HuH-7 (cell line): Measurements from ENCODE around the gene CNOT6.

Experiments
- DNase-seq: peaks from one replicate; pipeline ENCODE4 v3.0.0; 2011; ENCODE audit warnings: low spot score

CNOT6 gene

DNA sequence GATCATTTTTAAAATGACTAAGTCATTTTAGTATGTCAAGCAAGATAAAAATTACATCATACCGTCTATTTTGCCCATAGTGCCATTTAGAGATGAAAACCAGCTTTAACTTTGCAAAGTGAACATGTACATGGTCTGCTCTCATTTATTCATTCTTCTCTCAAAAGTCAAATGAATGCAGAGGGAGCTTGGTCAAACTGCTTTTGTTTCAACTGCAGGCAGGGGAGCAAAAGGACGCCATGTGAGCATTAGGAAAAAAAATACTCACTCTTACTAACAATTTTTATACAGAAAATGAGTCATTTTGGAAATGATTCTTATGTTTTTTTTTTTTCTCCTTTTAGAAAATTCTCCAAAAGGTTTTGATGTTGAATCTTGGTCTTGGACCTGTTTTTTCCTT, 81.4 kb downstream of the CNOT6 start:
- DNase-seq: no peak

DNA sequence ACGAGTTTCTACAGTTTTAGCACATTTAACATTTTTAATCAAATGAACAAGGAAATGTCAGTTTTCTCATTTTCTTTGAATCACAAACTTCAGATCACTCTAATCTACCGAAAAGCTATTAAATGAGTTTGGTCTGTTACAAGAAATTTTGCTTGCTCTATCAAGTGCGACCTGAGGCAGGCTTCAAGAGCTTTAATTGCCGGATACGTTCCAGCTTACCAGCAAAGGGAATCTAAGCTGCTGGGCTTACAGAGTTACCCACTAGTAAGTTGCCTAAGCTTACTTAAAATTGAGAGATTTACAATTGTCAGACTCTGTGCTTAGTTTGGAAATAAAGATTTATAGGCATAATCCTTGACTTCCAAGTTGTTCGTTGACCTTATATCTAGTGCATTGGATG, 86.5 kb downstream of the CNOT6 start:
- DNase-seq: no peak

DNA sequence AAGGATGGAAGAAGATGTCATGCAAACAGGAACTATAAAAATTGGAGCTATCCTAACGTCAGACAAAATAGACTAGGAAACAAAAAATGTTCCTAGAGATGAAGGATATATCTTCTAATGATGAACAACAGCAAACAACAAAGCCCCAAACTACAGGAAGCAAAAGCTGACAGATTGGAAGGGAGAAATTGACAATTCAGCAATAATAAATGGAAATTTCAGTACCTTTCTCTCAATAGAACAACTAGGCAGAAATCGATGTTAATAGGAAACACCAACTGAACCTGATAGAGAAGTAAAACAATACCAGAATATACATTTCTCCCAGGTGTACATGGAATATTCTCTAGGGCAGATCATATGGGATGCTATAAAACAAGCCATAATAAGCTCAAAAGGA, 89.6 kb downstream of the CNOT6 start:
- no peak for DNase-seq

DNA sequence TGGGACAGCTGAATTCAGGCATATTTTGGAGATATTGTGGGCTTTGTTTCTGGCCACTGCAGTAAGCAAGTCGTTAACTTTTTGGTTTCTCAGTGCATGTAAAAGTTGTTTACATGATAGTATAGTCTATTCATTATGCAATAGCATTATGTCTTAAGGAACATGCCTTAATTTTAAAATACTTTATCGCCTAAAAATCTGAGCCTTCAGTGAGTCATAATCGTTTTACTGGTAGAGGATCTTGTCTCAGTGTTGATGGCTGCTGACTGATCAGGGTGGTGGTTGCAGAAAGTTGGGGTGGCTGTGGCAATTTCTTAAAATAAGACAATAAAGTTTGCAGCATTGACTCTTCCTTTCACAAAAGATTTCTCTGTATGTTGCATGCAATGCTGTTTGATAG, 92.0 kb downstream of the CNOT6 start:
- DNase-seq: no peak

DNA sequence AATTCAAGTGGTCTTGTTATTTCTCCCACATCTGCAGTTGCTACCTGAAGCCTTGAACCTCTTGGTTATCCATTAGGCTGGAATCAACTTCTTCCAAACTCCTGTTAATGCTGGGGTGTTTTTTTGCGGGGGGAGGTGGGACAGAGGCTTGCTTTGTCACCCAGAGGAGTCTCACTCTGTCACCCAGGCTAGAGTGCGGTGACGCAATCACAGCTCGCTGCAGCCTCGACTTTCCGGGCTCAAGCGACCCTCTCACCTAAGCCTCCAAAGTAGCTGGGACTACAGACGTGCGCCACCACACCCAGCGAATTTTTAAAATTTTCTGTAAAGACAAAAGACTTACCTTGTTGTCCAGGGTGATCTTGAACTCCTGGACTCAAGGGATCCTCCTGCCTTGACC, 92.7 kb downstream of the CNOT6 start:
- no peak for DNase-seq

DNA sequence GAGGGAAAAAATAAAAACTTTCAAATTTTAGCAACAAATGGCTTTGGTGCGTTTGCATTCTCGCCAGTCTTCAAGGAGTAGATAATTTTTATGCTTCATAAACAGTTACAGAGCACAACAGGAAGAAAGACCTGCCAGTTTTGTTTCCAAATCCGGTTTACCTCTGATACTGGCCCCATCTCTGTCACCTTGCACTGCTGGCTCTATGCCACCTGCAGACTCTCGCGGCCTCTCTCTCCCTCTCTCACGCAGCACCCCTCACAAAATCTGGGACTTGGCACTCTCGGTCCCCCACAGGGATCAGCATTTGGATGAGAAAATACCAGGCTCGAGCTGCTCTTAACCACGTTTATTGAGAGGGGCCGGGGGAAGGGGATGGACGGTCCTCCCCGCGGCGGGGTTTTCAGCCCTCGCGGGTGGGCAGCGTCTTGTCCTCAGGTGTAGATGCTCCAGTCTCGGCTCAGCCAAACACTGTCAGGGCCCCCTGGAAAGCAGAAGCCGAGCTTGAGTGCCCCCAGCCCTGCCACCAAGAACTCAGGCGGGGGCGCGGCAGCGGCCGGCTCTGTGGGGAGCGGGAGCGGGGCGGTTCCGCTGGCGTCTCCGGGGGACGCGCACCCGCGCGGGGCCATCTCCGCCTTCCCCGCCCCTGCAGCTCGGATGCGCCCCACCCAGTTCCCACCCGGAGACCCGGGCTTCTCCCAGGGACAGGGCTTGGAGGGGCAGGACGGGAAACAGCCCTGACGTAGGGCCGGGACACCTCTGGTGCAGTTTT, 95.8 kb downstream of the CNOT6 start:
- DNase-seq: no peak

DNA sequence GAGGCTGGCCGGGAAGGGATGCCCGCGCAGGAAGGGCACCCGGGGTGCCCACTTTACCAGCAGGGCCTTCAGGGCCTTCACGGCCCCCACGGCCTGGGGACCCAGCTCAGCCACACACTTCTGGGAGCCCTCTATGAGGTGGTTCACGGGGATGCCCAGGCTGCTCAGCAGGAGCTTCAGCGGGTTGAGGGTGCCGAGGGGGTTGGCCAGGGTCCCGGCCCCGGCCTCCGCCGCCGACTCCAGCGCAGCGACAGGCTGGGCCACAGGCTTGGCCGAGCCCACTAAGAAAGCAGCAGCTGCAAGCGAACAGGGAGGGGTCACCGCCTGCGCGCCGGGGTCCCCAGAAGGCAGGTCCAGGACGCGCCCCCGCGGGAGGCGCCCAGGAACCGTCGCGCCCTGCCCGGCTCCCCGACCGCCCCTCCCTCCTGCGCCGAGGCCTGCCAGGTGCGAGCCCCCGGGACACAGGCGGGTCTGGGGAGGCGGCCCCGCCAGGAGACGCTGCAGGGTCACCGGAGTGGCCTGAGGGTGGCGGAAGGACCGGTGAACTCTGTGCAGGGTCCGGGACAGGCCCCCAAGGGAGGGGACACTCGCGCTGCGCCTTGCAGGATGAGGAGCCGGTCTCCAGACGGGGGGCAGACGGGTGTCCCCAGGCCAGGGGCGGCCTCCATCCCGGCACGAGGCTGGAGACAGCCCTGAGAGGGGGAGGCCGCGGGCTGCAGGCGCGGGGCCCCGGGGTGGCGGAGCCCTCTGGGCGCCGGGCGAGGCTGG, 96.5 kb downstream of the CNOT6 start:
- DNase-seq: no peak

DNA sequence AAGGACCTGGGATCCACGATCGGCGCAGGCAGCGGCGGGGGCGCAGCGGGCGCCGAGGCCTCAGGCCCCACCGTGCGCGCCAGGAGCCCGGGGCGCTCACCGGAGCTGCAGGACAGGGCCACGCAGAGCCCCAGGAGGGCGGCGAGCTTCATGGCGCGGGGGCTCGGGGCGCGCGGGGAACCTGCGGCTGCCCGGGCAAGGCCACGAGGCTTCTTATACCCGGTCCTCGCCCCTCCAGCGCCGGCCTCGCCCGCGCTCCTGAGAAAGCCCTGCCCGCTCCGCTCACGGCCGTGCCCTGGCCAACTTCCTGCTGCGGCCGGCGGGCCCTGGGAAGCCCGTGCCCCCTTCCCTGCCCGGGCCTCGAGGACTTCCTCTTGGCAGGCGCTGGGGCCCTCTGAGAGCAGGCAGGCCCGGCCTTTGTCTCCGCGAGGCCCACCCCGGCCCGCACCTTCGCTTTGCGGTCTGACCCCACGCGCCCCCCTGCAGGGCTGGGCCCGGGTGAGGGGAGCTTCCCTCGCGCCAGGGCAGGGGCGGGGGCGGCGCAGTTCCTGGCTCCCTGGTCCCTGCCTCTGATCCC, 97.2 kb downstream of the CNOT6 start, which contains the start of gene SCGB3A1:
Gene SCGB3A1, minus strand, starts transcription at position 189 of the 577 bp plus-strand sequence. Its CDS starts 37 bp downstream, at position 152.
- DNase-seq: no peak

DNA sequence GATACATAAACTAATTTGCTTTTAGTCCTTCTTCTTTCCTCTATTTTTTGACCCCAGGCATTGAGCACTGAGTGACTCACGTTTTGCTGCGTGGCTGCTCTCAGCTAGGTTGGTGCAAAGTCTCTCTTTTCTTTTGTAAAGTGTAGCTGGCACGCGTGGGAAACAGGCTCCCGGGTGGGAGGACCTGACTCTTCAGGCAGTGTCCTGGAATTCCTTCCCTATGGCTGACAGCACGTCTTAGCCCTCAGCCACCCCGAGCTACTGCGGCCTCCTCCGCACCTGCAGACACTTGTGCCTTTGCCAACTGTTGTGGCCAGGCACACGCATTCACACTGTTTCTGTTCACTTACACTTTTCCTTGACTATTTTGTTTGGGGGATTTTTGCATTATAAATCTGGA, 98.0 kb downstream of the CNOT6 start:
- DNase-seq: no peak

DNA sequence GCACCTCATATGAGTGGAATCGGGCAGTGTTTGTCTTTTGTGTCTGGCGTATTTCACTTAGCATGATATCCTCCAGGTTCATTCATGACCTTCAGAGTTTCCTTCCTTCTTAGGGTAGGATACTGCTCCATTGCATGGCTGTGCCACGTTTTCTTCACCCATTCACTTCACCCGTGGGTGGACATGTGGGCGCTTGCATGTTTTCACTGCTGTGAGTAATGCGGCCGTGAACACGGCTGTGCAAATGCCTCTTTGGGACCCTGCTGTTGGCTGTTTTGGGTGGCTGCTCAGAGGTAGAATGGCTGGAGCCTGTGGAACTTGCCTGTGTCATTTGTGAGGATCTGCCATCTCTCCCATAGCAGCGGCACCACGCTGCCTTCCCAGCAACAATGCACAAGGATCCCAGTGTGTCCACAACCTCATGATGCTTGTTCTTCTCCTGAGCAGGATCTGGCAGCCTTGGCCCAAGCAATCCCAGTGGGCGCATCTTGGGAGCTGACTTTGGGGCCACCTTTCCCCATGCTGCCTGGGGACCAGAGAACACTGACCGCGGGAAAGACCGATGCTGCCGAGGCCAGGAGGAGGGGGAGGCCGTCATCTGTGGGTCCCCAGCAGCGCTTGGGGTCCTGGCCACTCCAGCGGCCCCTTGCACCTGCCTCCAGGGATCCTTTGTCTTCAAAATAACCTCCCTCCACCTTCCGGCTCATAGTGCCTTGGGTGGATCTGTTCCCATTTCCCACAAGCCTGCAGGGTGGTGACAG, 99.4 kb downstream of the CNOT6 start:
- no peak for DNase-seq

DNA sequence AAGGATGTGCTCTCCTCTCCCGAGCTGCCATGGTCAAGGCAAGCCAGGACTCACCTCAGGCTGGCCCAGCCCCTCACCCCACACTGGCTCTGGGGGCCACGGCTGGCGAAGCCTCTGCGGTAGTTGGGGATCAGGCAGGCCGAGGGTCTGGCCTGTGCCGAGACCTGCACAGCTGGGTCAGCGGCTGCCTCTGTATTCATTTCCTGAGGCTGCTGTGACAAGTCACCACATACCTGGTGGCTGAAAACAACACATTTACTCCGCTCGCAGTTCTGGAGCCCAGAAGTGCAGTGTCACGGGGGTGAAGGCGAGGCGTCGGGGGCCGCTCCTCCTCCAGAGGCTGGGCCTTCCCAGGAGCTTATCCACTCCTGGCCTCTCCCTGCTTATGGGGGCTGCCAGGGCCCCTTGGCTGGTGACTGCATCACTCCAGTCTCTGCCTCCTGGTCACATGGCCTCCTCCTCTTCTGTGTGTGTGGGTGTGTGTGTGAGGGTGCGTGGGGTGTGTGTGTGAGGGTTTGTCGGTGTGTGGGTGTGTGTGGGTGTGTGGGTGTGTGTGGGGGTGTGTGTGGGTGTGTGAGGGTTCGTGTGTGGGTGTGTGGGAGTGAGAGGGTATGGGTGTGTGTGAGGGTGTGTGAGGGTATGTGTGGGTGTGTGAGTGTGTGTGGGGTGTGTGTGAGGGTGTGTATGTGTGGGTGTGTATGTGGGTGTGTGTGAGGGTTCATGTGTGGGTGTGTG, 100.3 kb downstream of the CNOT6 start:
- no peak for DNase-seq

DNA sequence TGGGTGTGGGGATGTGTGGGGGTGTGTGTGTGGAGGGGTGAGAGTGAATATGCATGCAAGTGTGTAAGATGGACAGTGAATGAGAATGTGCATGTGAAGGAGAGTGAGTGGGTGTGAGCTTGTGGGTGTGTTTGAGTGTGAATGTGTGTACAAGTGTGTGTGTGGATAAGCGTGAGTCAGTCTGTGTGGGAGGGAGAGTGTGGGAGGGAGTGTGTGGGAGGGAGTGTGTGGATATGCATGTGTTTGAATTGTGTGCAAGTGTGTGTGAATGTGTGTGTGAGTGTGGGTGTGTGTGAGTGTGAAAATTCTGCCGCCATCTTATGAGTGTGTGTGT, 100.8 kb downstream of the CNOT6 start:
- no peak for DNase-seq

DNA sequence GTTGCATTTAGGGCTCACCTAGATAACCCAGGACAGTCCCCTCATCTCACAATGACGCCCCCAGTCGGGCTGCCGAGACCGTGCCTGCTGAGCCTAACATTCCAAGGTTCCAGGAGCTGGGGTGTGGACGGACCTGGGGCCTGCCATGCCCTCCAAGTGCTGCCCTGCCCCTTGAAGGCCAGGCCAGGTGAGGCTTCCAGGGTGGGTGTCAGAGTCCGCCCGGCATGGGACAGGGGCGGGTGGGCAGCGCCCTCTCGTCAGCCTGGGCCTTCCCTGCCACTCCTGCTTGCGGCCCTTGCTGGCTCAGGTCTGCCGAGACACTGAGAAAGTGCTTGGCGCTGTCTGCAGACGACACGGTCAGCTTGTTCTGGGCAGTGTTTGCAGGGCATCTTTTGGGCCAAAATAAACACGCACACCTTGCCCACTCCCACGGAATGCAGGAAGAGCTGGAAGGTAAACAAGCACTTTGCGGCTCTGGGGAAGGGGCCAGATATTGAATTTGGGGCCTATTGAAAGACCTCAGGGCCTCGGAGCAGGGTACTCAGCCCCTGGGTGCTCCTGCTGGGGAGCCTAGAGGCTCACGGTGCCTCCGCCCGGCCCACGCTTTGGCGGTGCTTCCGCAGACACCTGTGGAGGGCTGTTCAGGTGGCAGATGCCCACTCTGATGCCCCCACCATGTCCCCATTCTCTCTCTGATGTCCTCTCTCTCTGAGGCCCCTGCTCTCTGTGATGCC, 101.4 kb downstream of the CNOT6 start:
- no peak for DNase-seq

DNA sequence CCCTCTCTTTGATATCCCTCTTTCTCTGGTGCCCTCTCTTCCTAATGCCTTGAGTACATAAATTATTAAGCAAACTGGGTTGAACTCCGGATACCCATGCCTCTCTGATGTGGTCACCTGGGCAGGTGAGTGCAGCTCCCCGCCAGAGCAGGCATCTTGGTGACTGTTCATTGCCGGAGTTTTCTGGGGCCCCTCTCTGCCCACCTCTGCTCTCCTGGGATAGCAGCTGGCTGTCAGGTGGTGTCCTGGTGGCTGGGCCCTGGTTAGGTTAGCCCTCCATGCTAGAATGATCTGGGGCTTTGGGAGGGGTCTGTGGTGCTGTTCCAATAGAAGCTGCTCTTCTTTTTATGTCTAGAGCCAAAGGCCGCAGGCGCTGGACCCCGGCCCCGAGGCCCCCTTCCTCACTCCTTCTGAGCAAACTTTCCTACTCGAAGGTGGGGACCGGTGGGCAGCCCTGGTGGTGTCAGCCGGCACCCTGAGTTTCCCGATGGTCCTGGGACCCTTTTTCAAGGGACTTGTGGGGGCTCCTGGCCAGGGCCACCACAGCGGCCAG, 102.0 kb downstream of the CNOT6 start:
- no peak for DNase-seq

DNA sequence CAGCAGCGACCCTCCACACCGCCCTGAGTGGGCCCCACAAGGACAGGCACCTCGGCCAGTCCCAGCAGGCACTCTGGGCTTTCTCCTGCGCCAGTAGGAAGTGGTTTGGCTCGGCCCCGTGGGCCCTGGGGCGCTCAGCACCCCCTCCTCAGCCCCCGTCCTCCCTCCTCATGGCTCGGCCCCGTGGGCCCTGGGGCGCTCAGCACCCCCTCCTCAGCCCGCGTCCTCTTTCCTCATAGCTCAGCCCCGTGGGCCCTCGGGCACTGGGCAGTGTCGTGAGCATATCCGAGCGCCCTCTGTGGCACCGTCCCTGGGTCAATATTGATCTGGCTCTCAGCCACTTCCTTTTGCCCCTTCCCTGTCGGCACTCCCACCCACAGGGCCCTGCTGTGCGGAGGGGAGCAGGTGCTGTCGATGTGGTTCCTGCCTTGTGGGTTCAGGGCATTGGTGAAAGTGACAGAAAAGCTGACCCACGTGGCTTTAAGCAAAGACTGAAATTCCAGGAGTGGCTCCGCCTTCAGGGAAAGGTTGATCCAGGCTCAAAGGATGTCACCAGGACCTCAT, 102.6 kb downstream of the CNOT6 start:
- no peak for DNase-seq

DNA sequence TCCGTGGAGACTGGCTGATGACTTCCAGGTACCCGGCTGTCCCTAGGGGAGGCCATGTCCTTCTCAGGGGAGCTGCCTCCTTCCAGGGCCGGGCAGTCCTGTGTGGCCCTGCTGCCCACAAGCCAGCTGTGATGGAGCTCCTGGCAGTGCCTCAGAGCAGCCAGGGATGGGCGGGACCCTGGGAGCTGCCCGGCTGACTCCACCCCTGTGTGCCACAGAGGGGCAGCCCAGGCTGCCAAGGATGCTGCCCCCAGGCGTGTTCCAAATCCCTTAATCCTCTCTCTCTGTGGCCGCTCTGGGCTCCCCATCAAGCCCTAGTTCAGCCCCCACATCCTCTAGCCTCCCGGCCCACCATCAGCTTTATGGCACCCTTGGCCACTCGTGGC, 104.1 kb downstream of the CNOT6 start:
- no peak for DNase-seq

DNA sequence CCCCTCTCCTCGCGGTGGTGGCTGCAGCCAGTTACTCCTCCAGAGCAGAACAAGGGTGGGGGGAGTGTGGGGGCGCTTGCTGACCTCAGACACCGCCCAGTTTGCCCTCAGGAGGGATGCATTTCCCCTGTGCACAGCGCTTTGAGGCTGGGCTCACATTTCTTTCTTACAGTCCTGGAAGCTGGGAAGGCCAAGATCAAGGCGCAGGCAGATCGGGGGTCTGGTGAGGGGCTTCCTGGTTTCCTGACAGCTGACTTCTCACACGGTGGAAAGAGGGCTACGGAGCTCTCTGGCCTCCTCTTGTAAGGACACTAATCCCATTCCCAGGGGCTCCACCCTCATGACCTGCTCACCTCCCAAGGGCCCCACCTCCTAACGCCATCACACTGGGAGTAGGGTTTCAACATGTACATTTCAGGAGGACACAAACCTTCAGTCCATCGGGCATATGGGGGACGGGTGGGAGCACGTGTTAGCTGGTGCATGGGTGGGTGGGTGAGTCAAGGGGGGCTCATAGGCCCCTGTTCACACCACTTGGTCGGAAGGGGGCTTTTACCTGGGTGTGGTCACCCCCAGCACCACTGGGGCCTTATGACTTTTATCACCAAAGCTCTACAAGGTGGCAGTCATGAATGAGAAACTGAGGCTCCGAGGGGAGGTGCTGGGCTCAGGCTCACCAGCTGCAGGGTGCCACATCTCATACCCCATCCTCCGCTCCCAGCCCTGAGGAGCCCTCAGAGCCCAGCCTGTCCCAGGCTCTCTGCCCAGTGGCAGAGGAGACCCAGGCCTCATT, 104.8 kb downstream of the CNOT6 start:
- DNase-seq: no peak

DNA sequence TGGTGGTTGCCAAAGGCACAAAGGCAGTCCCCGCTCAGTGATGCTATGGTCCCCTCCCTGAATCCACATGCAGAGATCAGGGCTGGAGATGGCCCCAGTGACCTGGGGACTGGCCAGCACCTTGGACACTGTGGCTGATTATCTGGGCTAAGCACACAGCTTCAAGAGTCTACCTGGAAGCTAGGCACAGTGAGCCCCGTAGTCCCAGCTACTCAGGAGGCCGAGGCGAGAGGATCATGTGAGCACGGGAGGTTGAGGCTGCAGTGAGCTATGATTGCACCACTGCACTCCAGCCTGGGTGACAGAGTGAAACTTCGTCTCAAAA, 105.4 kb downstream of the CNOT6 start:
- peak; percentile 12 for DNase-seq

DNA sequence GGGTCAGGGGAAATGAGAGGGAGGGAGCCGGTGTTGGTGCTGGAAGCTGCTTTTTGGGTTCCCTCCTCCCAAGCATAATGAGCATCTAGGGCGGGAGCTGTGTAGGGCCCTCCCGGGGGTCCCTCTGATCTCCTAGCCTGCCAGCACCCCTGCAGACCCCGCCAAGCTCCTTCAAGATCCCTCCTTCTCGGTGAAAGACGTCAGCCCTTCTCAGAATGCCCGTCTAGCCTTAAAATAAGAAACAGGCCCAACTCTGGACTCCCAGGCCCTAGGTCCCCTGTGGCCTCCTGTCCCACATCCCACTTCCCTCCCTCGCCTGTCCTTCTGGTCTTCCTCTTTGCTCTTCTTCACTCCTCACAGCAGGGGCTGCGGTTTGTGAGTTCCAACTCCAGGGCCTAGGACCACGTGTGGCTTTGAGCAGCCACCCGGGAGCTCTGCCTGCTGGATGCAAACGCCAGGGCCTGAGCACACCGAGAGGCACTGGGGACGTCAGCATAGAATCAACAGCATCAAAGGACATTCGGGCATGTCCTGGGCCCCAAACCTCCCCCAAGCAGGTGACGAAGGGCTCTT, 105.9 kb downstream of the CNOT6 start:
- peak; percentile 25 for DNase-seq
